ENCODE measurements around the gene LACC1.

DNA sequence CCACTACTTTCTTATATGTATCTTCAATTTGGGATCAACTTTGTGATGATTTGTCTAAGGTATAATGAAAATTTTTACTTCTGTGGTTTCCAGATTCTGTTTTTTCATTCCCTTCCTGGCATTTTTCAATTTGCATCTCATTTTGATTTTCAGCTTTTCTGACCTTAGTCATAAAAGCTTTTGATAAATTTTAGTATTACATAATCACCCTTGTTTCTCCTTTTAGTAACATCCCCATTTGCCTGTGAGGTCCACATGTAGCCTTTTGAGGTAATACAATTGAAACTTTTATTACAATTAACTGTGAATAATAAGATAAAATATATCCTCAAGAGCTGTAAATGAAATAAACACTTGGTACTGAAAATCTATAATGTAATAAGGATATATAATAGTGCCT is 31.2 kb downstream of the LACC1 start:
- TF ChIP-seq, protein P1, sequence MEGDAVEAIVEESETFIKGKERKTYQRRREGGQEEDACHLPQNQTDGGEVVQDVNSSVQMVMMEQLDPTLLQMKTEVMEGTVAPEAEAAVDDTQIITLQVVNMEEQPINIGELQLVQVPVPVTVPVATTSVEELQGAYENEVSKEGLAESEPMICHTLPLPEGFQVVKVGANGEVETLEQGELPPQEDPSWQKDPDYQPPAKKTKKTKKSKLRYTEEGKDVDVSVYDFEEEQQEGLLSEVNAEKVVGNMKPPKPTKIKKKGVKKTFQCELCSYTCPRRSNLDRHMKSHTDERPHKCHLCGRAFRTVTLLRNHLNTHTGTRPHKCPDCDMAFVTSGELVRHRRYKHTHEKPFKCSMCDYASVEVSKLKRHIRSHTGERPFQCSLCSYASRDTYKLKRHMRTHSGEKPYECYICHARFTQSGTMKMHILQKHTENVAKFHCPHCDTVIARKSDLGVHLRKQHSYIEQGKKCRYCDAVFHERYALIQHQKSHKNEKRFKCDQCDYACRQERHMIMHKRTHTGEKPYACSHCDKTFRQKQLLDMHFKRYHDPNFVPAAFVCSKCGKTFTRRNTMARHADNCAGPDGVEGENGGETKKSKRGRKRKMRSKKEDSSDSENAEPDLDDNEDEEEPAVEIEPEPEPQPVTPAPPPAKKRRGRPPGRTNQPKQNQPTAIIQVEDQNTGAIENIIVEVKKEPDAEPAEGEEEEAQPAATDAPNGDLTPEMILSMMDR (IDR thresholded peaks at IDR 0.05), result no peak
- no peak for TF ChIP-seq ZFX (IDR thresholded peaks at IDR 0.05; ENCODE audit: borderline replicate concordance)
